ENCODE measurements around the gene RPL12.

GRCh38 chr9:127491516-127491915, 40.3 kb upstream of the RPL12 start:
- TF ChIP-seq POLR2A (IDR thresholded peaks at IDR 0.05), result no peak
- no peak for TF ChIP-seq CTCF (IDR thresholded peaks at IDR 0.05)

Data from lower leg skin (tissue), 3 donors.